Keratinocyte (primary cell): ENCODE data around the gene ZBTB1. TPM values are rescaled to one million over a fixed set of nuclear protein-coding genes. Genes with fewer than 3 reads are reported as not detected.
A peak's percentile ranks its signal among the peaks of the same experiment; 100 is the strongest.

ENCODE experiments used
- DNase-seq: peaks from one replicate; pipeline ENCODE4 v3.0.0-alpha.2; 2011; ENCODE audit warnings: low read depth, missing footprints, low spot score
- FAIRE-seq: peaks from 2 replicates; lab custom pipeline; 2011; peaks lifted over from hg19 to GRCh38; lab: Jason Lieb, UNC
- H2AFZ ChIP-seq: 2 replicates; pipeline ENCODE4 v1.6.0; 2012; ENCODE audit warnings: low read length, control low read depth, inconsistent platforms; ENCODE audit not compliant: control insufficient read depth
- H3K27ac ChIP-seq: 2 replicates; pipeline ENCODE4 v1.5.1; 2011; ENCODE audit warnings: low read length; ENCODE audit not compliant: control insufficient read depth, insufficient read depth
- H3K27me3 ChIP-seq: 3 replicates; pipeline ENCODE4 v1.6.0; 2011; ENCODE audit warnings: low read length; ENCODE audit not compliant: control insufficient read depth, insufficient read depth; ENCODE audit errors: extremely low read depth
- H3K36me3 ChIP-seq, 2 experiments: 2 replicates in 1 of 2; 3 replicates in 1 of 2; pipeline ENCODE4 v1.5.1; 2011; ENCODE audit warnings: low read length in 2 of 2, mild to moderate bottlenecking in 1 of 2; ENCODE audit not compliant: control insufficient read depth in 2 of 2, insufficient read depth in 2 of 2; ENCODE audit errors: extremely low read depth in 1 of 2
- H3K4me1 ChIP-seq: 3 replicates; pipeline ENCODE4 v1.5.1; 2011; ENCODE audit warnings: low read length; ENCODE audit not compliant: control insufficient read depth, insufficient read depth; ENCODE audit errors: extremely low read depth
- H3K4me2 ChIP-seq: 3 replicates; pipeline ENCODE4 v1.6.0; 2011; ENCODE audit warnings: low read depth, low read length; ENCODE audit not compliant: control insufficient read depth, insufficient read depth; ENCODE audit errors: extremely low read depth
- H3K4me3 ChIP-seq, 3 experiments: fragments of 200-600 bp in 1 of 3; sonication (generic) in 1 of 3; 2 replicates in 2 of 3; 3 replicates in 1 of 3; pipeline ENCODE4 v1.5.1; 2011 to 2016; ENCODE audit warnings: low read length in 3 of 3, mild to moderate bottlenecking in 3 of 3, control low read depth in 2 of 3, inconsistent platforms in 1 of 3, low read depth in 1 of 3, mixed read lengths in 1 of 3, mixed run types in 1 of 3, moderate library complexity in 1 of 3; ENCODE audit not compliant: control insufficient read depth in 2 of 3, insufficient read depth in 2 of 3; ENCODE audit errors: extremely low read depth in 1 of 3
- H3K79me2 ChIP-seq: 2 replicates; pipeline ENCODE4 v1.6.0; 2012; ENCODE audit warnings: low read length; ENCODE audit not compliant: control insufficient read depth, insufficient read depth
- H3K9ac ChIP-seq: 3 replicates; pipeline ENCODE4 v1.6.0; 2011; ENCODE audit warnings: low read length; ENCODE audit not compliant: control insufficient read depth, insufficient read depth; ENCODE audit errors: extremely low read depth
- H3K9me1 ChIP-seq: 3 replicates; pipeline ENCODE4 v1.6.0; 2011; ENCODE audit warnings: low read length; ENCODE audit not compliant: control insufficient read depth, insufficient read depth; ENCODE audit errors: extremely low read depth
- H3K9me3 ChIP-seq: 2 replicates; pipeline ENCODE4 v1.5.1; 2012; ENCODE audit warnings: low read depth, low read length; ENCODE audit not compliant: control insufficient read depth
- H4K20me1 ChIP-seq: 3 replicates; pipeline ENCODE4 v1.6.0; 2011; ENCODE audit warnings: low read length; ENCODE audit not compliant: control insufficient read depth, insufficient read depth; ENCODE audit errors: extremely low read depth
- EZH2 ChIP-seq: IDR thresholded peaks from one replicate; pipeline ENCODE4 v1.6.1; 2012; ENCODE audit warnings: inconsistent platforms, mild to moderate bottlenecking, low read length, moderate library complexity
- dilution Hi-C: fragments of 300-500 bp; cut with MboI; formaldehyde crosslinking; loops from one replicate; pipeline ENCODE4 v1.7.0; 2020; ENCODE audit warnings: low sequenced_read_pairs; ENCODE audit not compliant: extremely low pct_ligation_motif_present
- polyA plus RNA-seq, 5 experiments: library from polyadenylated mRNA; depleted of rRNA in 3 of 5; stranded (reverse) in 3 of 5; stranded (forward) in 1 of 5; unstranded in 1 of 5; fragments of >200 nt; gene quantifications; 1 replicate in 1 of 5; 2 replicates in 3 of 5; 3 replicates in 1 of 5; pipeline versions ENCODE4 v1.2.1 to v1.2.3, GENCODE V29; 2011 to 2012; ENCODE audit warnings: missing spikeins in 2 of 5, low read depth in 1 of 5, low replicate concordance in 1 of 5
- TF ChIP-seq, protein P1 (sequence below), 3 experiments: IDR thresholded peaks in 1 of 3; conservative IDR thresholded peaks in 1 of 3; optimal IDR thresholded peaks in 1 of 3; 2 replicates in 2 of 3; 3 replicates in 1 of 3; pipeline versions ENCODE3 to v1.5.1; 2011; ENCODE audit warnings: low read length in 3 of 3, mild to moderate bottlenecking in 3 of 3, moderate library complexity in 2 of 3, control low read depth in 1 of 3, inconsistent platforms in 1 of 3; ENCODE audit not compliant: insufficient read depth in 2 of 3; ENCODE audit errors: extremely low read depth in 1 of 3

Gene ZBTB1
- polyA plus RNA-seq, 1 donor (not counting 4 experiments of a cell fraction or from before 2014, with no cell fraction given) = 40.7 TPM

DNA sequence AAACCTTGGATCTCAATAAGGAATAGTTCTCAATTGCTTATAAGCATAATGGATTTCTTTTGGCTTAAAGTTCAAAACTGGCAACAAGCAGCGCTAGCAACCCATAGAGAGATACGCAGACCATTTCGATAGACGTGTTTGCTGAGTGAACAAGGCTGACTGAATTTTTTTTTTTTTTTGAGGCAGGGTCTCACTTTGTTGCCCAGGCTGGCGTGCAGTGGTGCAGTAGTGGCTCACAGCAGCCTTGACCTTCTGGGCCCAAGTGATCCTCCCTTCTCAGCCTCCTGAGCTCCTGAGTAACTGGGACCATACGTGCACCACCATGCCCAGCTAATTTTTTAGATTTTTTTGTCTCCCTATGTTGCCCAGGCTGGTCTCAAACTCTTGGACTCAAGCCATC is 40.7 kb upstream of the ZBTB1 start:
- Histone ChIP-seq H3K4me2 (no peak overlapping the region), H3K9me1 (no peaks in the 10 kb centered on the region), H3K4me3 (no peak overlapping the region), H4K20me1 (no peaks in the 10 kb centered on the region), H3K36me3 (peaks cover 5 to 6% of the 10 kb centered on the region in 2 experiments), H3K4me1 (peaks cover 13% of the 10 kb centered on the region), H3K79me2 (no peaks in the 10 kb centered on the region), H3K9ac (no peak overlapping the region), H2AFZ (no peak overlapping the region), H3K27me3 (no peaks in the 10 kb centered on the region), H3K27ac (no peak overlapping the region), H3K9me3 (no peaks in the 10 kb centered on the region)
- FAIRE-seq (no peak), DNase-seq (no peak)
- dilution Hi-C loops = no loop called here
- TF ChIP-seq, protein P1, sequence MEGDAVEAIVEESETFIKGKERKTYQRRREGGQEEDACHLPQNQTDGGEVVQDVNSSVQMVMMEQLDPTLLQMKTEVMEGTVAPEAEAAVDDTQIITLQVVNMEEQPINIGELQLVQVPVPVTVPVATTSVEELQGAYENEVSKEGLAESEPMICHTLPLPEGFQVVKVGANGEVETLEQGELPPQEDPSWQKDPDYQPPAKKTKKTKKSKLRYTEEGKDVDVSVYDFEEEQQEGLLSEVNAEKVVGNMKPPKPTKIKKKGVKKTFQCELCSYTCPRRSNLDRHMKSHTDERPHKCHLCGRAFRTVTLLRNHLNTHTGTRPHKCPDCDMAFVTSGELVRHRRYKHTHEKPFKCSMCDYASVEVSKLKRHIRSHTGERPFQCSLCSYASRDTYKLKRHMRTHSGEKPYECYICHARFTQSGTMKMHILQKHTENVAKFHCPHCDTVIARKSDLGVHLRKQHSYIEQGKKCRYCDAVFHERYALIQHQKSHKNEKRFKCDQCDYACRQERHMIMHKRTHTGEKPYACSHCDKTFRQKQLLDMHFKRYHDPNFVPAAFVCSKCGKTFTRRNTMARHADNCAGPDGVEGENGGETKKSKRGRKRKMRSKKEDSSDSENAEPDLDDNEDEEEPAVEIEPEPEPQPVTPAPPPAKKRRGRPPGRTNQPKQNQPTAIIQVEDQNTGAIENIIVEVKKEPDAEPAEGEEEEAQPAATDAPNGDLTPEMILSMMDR (optimal IDR thresholded peaks at IDR 0.05 in 1 of 3, IDR thresholded peaks at IDR 0.05 in 1 of 3, conservative IDR thresholded peaks at IDR 0.05 in 1 of 3; ENCODE audit: extremely low read depth in 1 of 3, insufficient read depth in 2 of 3, low read length in 3 of 3) = no peak
- no peak for TF ChIP-seq EZH2

DNA sequence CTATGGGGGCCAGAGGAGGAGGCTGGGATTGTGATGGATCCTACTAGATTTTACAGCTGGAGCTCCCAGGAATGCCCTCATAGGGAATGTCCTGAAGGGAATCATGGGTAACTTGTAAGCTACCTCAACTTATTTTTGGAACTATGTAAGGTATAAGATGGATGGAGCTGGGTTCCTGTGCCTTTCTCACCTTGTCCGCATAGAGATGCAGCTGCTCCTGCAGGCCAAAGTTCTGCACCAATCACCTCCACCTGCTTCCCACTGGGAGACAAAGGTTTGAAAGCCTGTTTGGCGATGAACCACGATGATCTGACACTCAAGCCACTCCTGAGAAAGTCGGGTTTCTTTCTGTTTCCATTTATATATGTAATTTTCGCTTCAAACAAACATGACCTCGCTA is 39.9 kb upstream of the ZBTB1 start:
- no peaks in the 10 kb centered on the region for H3K79me2 ChIP-seq
- no peaks in the 10 kb centered on the region for H3K27me3 ChIP-seq
- H3K9me3 ChIP-seq = no peaks in the 10 kb centered on the region
- no peak for DNase-seq
- TF ChIP-seq, protein P1 (optimal IDR thresholded peaks at IDR 0.05 in 1 of 3, IDR thresholded peaks at IDR 0.05 in 1 of 3, conservative IDR thresholded peaks at IDR 0.05 in 1 of 3; ENCODE audit: extremely low read depth in 1 of 3, insufficient read depth in 2 of 3, low read length in 3 of 3) = no peak
- no peak for TF ChIP-seq EZH2
- H3K9me1 ChIP-seq = no peaks in the 10 kb centered on the region
- no peak for FAIRE-seq
- peak overlapping the region; percentile 83 for H3K4me2 ChIP-seq
- H3K4me3 ChIP-seq = peak overlapping the region; percentile 39 to 65 (median 63)
- H4K20me1 ChIP-seq = no peaks in the 10 kb centered on the region
- dilution Hi-C loops = no loop called here
- H3K36me3 ChIP-seq = peaks cover 3 to 5% of the 10 kb centered on the region in 2 experiments
- H3K4me1 ChIP-seq = peaks cover 13% of the 10 kb centered on the region
- H3K9ac ChIP-seq = peak overlapping the region; percentile 31
- no peak overlapping the region for H3K27ac ChIP-seq
- no peak overlapping the region for H2AFZ ChIP-seq
